Loucy (cell line): Measurements from ENCODE around the gene BICD2.

Experiments
- H2AFZ ChIP-seq: fragments of 200-600 bp; sonication (generic); 2 replicates; pipeline ENCODE4 v1.6.0; 2016; ENCODE audit warnings: antibody characterized with exemption, mild to moderate bottlenecking, low read length, moderate library complexity
- H3F3A ChIP-seq: fragments of 200-600 bp; 2 replicates; pipeline ENCODE4 v1.6.0; 2016; ENCODE audit warnings: antibody characterized with exemption, low read depth, mild to moderate bottlenecking
- H3K27me3 ChIP-seq: fragments of 200-600 bp; sonication (generic); 2 replicates; pipeline ENCODE4 v1.6.1; 2014; ENCODE audit warnings: low read length, mild to moderate bottlenecking; ENCODE audit not compliant: insufficient read depth, poor library complexity, severe bottlenecking
- H3K36me3 ChIP-seq: fragments of 200-600 bp; sonication (generic); 2 replicates; pipeline ENCODE4 v1.6.1; 2016; ENCODE audit warnings: low read length; ENCODE audit not compliant: insufficient read depth
- H3K4me1 ChIP-seq: fragments of 200-600 bp; sonication (generic); 2 replicates; pipeline ENCODE4 v1.5.1; 2014; ENCODE audit warnings: low read length, mild to moderate bottlenecking; ENCODE audit not compliant: insufficient read depth, poor library complexity, severe bottlenecking
- H3K4me2 ChIP-seq: fragments of 200-600 bp; sonication (generic); 2 replicates; pipeline ENCODE4 v1.6.0; 2014; ENCODE audit warnings: antibody characterized with exemption, low read length, low read depth, mild to moderate bottlenecking; ENCODE audit not compliant: poor library complexity, severe bottlenecking
- H3K4me3 ChIP-seq: fragments of 200-600 bp; sonication (generic); 2 replicates; pipeline ENCODE4 v1.5.1; 2014; ENCODE audit warnings: low read length, mild to moderate bottlenecking, mixed read lengths; ENCODE audit not compliant: poor library complexity, severe bottlenecking
- H3K79me2 ChIP-seq: fragments of 200-600 bp; sonication (generic); 2 replicates; pipeline ENCODE4 v1.6.1; 2014; ENCODE audit warnings: low read length; ENCODE audit not compliant: insufficient read depth
- H3K9ac ChIP-seq: fragments of 200-600 bp; sonication (generic); 2 replicates; pipeline ENCODE4 v1.6.0; 2014; ENCODE audit warnings: mild to moderate bottlenecking, low read depth, low read length, moderate library complexity; ENCODE audit not compliant: poor library complexity, severe bottlenecking
- H3K9me2 ChIP-seq: fragments of 200-600 bp; sonication (generic); replicated peaks from 2 replicates; pipeline ENCODE4 v1.6.1; 2016; ENCODE audit warnings: low read depth, low read length, mixed read lengths
- H3K9me3 ChIP-seq: fragments of 200-600 bp; sonication (generic); 2 replicates; pipeline ENCODE4 v1.6.1; 2014; ENCODE audit warnings: mild to moderate bottlenecking, antibody characterized with exemption, low read length, low read depth; ENCODE audit not compliant: insufficient read depth
- H4K20me1 ChIP-seq: fragments of 200-600 bp; sonication (generic); 2 replicates; pipeline ENCODE4 v1.6.0; 2014; ENCODE audit warnings: antibody characterized with exemption, low read length, mild to moderate bottlenecking; ENCODE audit not compliant: insufficient read depth, poor library complexity, severe bottlenecking
- EZH2phosphoT487 ChIP-seq: fragments of 200-600 bp; IDR thresholded peaks from 2 replicates; pipeline ENCODE4 v1.6.1; 2018; ENCODE audit warnings: antibody characterized with exemption, mild to moderate bottlenecking, moderate library complexity, borderline replicate concordance
- TF ChIP-seq, protein P1 (sequence below): fragments of 200-600 bp; sonication (generic); conservative IDR thresholded peaks from 2 replicates; pipeline ENCODE4 v1.5.1; 2014; ENCODE audit warnings: mild to moderate bottlenecking, antibody characterized with exemption, low read length

The BICD2 gene

DNA sequence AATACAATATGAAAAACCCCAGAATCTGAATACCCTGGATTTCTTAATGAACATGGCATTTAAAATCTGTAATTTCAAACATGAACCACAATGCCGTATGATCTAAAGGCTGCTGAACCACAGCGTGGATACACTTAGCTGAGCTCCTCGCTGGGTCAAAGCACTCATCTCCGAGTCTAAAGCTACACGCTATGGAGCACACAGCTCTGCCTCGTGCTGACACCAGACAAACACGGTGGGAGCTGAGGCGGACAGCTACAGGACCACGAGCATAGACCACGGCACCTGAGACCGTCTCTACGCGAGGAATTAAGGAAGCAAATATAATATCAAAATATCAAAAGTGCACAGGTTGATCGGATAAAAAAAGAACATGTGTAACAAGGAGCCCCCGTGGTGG, 51.9 kb downstream of the BICD2 start:
- no peak overlapping the region for H3K4me3 ChIP-seq
- TF ChIP-seq, protein P1, sequence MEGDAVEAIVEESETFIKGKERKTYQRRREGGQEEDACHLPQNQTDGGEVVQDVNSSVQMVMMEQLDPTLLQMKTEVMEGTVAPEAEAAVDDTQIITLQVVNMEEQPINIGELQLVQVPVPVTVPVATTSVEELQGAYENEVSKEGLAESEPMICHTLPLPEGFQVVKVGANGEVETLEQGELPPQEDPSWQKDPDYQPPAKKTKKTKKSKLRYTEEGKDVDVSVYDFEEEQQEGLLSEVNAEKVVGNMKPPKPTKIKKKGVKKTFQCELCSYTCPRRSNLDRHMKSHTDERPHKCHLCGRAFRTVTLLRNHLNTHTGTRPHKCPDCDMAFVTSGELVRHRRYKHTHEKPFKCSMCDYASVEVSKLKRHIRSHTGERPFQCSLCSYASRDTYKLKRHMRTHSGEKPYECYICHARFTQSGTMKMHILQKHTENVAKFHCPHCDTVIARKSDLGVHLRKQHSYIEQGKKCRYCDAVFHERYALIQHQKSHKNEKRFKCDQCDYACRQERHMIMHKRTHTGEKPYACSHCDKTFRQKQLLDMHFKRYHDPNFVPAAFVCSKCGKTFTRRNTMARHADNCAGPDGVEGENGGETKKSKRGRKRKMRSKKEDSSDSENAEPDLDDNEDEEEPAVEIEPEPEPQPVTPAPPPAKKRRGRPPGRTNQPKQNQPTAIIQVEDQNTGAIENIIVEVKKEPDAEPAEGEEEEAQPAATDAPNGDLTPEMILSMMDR, result no peak
- TF ChIP-seq EZH2phosphoT487, result no peak
- no peaks in the 10 kb centered on the region for H3K9me2 ChIP-seq
- no peak overlapping the region for H3K9ac ChIP-seq
- no peak overlapping the region for H2AFZ ChIP-seq
- H4K20me1 ChIP-seq, result no peaks in the 10 kb centered on the region
- H3K27me3 ChIP-seq, result no peaks in the 10 kb centered on the region
- peaks cover 24% of the 10 kb centered on the region for H3K4me1 ChIP-seq
- H3K4me2 ChIP-seq, result peak overlapping the region; percentile 81
- H3K79me2 ChIP-seq, result no peaks in the 10 kb centered on the region
- 0 out of 2 replicates have a peak, but pooled peaks cover 7% of the 10 kb centered on the region for H3F3A ChIP-seq
- H3K36me3 ChIP-seq, result peaks cover 73% of the 10 kb centered on the region; the same call in 1 of the 2 replicates
- no peaks in the 10 kb centered on the region for H3K9me3 ChIP-seq

DNA sequence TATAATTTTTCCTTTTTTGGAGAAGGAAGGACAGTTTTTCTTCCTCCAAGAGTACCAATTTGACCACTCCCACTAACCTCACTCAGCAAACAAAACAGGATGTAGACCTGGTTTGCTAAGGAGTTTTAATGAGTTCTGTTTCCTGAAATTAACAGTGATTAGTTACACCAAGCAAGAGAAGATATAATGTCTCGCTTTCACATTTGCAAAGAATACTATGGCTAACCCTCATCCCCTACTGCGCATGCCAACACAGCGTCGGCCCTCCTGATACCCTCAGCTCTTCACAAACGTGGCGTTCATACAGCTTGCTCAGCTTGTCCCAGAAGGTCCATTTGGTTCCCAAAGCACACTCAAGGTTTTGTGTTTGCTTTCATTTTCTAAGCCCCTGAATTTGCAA, 52.8 kb downstream of the BICD2 start:
- Histone ChIP-seq H3K9ac (peak overlapping the region; percentile 37), H3K4me1 (peaks cover 24% of the 10 kb centered on the region), H3K36me3 (peaks cover 63% of the 10 kb centered on the region; the same call in 1 of the 2 replicates), H3F3A (0 out of 2 replicates have a peak, but pooled peaks cover 7% of the 10 kb centered on the region), H4K20me1 (no peaks in the 10 kb centered on the region), H3K27me3 (no peaks in the 10 kb centered on the region), H2AFZ (no peak overlapping the region), H3K9me3 (no peaks in the 10 kb centered on the region), H3K4me3 (peak overlapping the region; percentile 49), H3K79me2 (no peaks in the 10 kb centered on the region), H3K9me2 (no peaks in the 10 kb centered on the region), H3K4me2 (peak overlapping the region; percentile 81)
- TF ChIP-seq, protein P1, result no peak
- TF ChIP-seq EZH2phosphoT487, result no peak

DNA sequence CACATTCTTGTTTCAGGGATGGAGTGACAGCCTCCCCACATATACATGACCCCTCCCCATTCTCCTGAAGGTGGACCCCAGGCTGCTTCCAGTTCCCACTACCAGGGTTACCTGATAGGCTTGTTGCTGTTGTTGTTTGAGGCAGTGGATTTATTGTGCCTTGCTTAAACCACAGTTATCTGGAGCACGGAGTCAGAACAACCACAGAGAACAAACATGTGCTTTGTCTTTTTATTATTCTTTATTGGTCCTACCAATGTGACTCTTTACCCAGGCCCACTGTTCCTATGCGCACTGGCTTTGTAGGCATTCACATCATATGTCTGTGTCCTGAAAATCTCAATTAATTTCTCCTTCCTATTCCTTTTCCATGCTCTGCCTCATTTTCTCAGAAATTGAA, 53.5 kb downstream of the BICD2 start:
- Histone ChIP-seq H3K27me3 (no peaks in the 10 kb centered on the region), H3K4me1 (peaks cover 24% of the 10 kb centered on the region), H3K4me2 (peak overlapping the region; percentile 81), H3K9me3 (no peaks in the 10 kb centered on the region), H3F3A (0 out of 2 replicates have a peak, but pooled peaks cover 7% of the 10 kb centered on the region), H3K9ac (peak overlapping the region; percentile 11), H4K20me1 (no peaks in the 10 kb centered on the region), H3K79me2 (no peaks in the 10 kb centered on the region), H3K4me3 (peak overlapping the region; percentile 49), H3K36me3 (peaks cover 58% of the 10 kb centered on the region; the same call in 1 of the 2 replicates), H2AFZ (no peak overlapping the region), H3K9me2 (no peaks in the 10 kb centered on the region)
- TF ChIP-seq, protein P1, result no peak
- no peak for TF ChIP-seq EZH2phosphoT487
